Activated T-helper 1 cell treated with anti-CD3 and anti-CD28 coated beads, Interleukin-12 subunit alpha, Interleukin-12 subunit beta, Interleukin-2, Interleukin-4 antibody, amounts not matched to agents 30 ng/mL and 10 ng/mL and 1 ng/mL, durations not matched to agents 14 hours and 24 hours and 36 hours (primary cell): ENCODE measurements around the gene SSH3. TPM values are rescaled to one million over a fixed set of nuclear protein-coding genes. Genes with fewer than 3 reads are reported as not detected.
A peak's percentile ranks its signal among the peaks of the same experiment; 100 is the strongest.

Source experiments
- DNase-seq: peaks from one replicate; pipeline ENCODE4 v3.0.0; 2021; ENCODE audit warnings: low spot score
- H3K27ac Mint-ChIP-seq: one replicate; pipeline ENCODE4 v1.8.0; 2021; ENCODE audit warnings: mild to moderate bottlenecking, mixed read lengths
- H3K27me3 Mint-ChIP-seq: one replicate; pipeline ENCODE4 v1.8.0; 2022; ENCODE audit warnings: mild to moderate bottlenecking, moderate library complexity, mixed read lengths; ENCODE audit not compliant: insufficient read depth
- H3K36me3 Mint-ChIP-seq: one replicate; pipeline ENCODE4 v1.8.0; 2021; ENCODE audit warnings: low read depth, mixed read lengths
- H3K4me1 Mint-ChIP-seq: one replicate; pipeline ENCODE4 v1.8.0; 2021; ENCODE audit warnings: low read depth, mixed read lengths
- H3K4me3 Mint-ChIP-seq: one replicate; pipeline ENCODE4 v1.8.0; 2021; ENCODE audit warnings: mild to moderate bottlenecking, moderate library complexity, mixed read lengths
- H3K9me3 Mint-ChIP-seq: one replicate; pipeline ENCODE4 v1.8.0; 2021; ENCODE audit warnings: mixed read lengths
- intact Hi-C: fragments of 100-400 bp; cut with micrococcal nuclease; formaldehyde crosslinking; loops from one replicate; pipeline ENCODE4 v1.15.1; 2024
- total RNA-seq: library from RNA; stranded (reverse); gene quantifications from 2 replicates; pipeline ENCODE4 v1.2.3, GENCODE V29; 2022

The SSH3 gene
- total RNA-seq, 1 donor from 2014 or later = 9.4 TPM

GRCh38 chr11:67285541-67286498 is 17.5 kb upstream of the SSH3 start:
- peaks cover 26% of the 10 kb centered on the region for H3K36me3 Mint-ChIP-seq
- intact Hi-C loops = loop anchor here (5.0 kb wide), 1 partner anchor 221 kb away; the partner anchor contains the start of genes CDK2AP2 and PITPNM1
- no peak for DNase-seq
- peak overlapping the region; percentile 97 for H3K27ac Mint-ChIP-seq
- no peak overlapping the region for H3K4me3 Mint-ChIP-seq
- peaks cover 28% of the 10 kb centered on the region for H3K4me1 Mint-ChIP-seq
- no peaks in the 10 kb centered on the region for H3K9me3 Mint-ChIP-seq
- peaks cover 2% of the 10 kb centered on the region for H3K27me3 Mint-ChIP-seq

GRCh38 chr11:67286621-67287333 is 16.6 kb upstream of the SSH3 start:
- Mint-ChIP-seq H3K9me3 (no peaks in the 10 kb centered on the region), H3K4me3 (peak overlapping the region; percentile 77), H3K27ac (peak overlapping the region; percentile 97), H3K36me3 (peaks cover 28% of the 10 kb centered on the region), H3K27me3 (peaks cover 2% of the 10 kb centered on the region), H3K4me1 (peaks cover 28% of the 10 kb centered on the region)
- intact Hi-C loops = loop anchor here (5.0 kb wide), 1 partner anchor 221 kb away; the partner anchor contains the start of genes CDK2AP2 and PITPNM1
- no peak for DNase-seq

DNA sequence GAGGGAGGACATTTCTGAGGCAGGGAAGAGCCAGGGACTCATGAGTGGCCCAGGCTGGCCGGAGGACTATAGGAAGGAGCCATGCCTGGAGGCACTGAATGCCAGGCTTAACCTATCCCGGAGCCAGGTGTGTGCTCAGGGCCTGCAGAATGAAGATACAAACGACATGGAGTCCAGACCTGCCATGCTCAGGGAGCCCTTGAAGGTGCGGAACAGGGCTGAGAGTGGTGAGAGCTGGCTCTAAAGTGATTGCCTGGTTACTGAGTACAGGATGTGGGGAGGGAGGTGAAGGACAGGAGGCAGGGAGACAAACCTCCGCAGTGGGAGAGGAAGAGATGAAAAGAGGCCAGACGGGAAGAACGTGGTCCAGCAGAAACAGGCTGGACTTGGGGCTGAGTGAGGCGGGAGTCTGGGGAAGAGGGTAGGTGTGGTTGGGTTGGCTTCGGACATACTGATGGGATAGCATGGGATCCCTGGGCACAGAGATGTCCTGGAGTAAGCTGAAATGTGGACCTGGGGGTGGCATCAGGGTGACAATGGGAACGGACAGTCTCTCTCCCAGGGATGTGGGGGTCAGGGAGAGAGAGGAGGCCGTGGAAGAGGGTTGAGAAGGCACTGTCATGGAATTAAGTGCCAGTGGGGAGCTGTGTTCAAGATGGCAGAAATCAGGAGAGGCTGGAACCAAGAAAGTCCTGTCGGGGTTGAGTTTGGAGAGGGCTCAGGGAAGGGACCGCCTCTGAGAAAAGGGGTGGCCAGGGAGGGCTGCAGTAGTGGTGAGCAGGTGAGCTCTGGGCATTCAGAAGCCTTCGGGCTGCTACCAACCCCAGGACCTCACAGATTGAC is 15.8 kb upstream of the SSH3 start:
- peaks cover 28% of the 10 kb centered on the region for H3K4me1 Mint-ChIP-seq
- peak overlapping the region; percentile 97 for H3K27ac Mint-ChIP-seq

GRCh38 chr11:67288198-67288451 is 15.2 kb upstream of the SSH3 start:
- Mint-ChIP-seq H3K4me1 (peaks cover 32% of the 10 kb centered on the region), H3K4me3 (peak overlapping the region; percentile 77), H3K36me3 (peaks cover 31% of the 10 kb centered on the region), H3K27ac (peak overlapping the region; percentile 97), H3K27me3 (peaks cover 2% of the 10 kb centered on the region), H3K9me3 (no peaks in the 10 kb centered on the region)
- DNase-seq = no peak
- intact Hi-C loops = loop anchor here (1.0 to 5.0 kb wide), 7 partner anchors 11 to 219 kb away; partner anchors contain the start of genes CDK2AP2, PITPNM1 and SSH3

More for the DNA sequence above, 15.8 kb upstream of the SSH3 start:
- H3K27me3 Mint-ChIP-seq = peaks cover 2% of the 10 kb centered on the region
- H3K9me3 Mint-ChIP-seq = no peaks in the 10 kb centered on the region
- peaks cover 26% of the 10 kb centered on the region for H3K36me3 Mint-ChIP-seq
- no peak for DNase-seq
- intact Hi-C loops = loop anchor here (1.0 to 5.0 kb wide), 7 partner anchors 10 to 220 kb away; partner anchors contain the start of genes CDK2AP2, PITPNM1 and SSH3
- H3K4me3 Mint-ChIP-seq = peak overlapping the region; percentile 77

DNA sequence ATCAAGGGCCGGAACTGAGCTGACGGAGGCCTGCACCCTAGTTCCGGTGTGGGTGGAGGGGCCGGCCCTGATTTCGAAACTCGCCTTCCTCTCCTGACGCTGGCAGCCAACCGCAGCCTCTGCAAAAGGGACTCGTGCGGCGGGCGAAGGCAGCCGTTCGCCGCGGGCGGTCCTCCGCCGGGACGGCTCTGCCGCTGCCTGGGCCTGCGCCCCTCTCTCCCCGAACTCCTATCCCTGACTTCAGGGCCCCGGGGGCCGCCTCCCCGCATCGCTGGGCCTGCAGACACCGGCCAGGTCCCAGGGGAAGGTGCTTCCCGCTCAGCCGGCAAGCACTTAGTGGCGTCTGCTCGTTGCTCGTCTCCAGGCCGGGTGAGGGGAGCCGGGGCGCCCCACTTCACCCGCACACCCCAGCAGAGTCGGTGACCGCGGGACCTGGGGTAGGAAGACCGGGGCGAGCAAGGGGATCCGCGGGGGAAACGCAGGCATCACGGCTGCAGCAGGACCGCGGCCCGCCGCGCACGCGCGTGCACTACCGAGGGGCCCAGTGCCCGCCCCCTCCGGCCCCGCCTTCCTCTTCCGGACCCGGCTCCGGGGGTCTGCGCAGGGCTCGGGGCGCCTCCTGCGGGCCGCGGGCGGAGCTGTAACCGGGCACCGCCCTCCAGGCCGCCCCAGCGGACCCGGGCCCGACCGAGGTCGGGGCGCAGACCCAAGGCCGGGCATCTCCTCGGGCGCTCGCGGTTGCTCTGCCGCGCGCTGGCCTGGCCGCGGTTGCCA is 14.7 kb upstream of the SSH3 start:
- intact Hi-C loops = loop anchor here (1.0 to 5.0 kb wide), 7 partner anchors 11 to 219 kb away; partner anchors contain the start of genes CDK2AP2, PITPNM1 and SSH3
- DNase-seq = peak; percentile 88
- peaks cover 2% of the 10 kb centered on the region for H3K27me3 Mint-ChIP-seq
- H3K27ac Mint-ChIP-seq = peak overlapping the region; percentile 97
- H3K4me3 Mint-ChIP-seq = peak overlapping the region; percentile 77
- peaks cover 31% of the 10 kb centered on the region for H3K36me3 Mint-ChIP-seq
- peaks cover 36% of the 10 kb centered on the region for H3K4me1 Mint-ChIP-seq
- H3K9me3 Mint-ChIP-seq = no peaks in the 10 kb centered on the region

DNA sequence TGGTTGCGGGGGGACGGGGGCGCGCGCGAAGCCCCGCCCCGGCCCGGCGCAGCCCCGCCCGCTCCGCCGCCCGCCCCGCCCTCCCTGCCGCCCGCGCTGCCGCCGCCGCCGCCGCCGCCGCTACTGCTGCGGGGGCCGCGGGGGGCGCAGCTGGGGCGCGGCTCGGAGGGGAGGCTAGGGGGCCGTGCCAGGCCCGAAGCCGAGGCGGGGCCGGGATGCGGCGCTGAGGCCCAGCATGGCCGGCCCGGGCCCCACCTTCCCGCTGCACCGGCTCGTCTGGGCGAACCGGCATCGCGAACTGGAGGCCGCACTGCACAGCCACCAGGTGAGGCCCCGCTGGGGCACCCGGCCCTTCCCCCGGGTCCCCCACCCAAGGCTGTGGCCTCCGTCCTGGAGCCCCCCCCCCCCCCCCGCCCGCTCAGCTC is 14.1 kb upstream of the SSH3 start, which contains the start of gene ANKRD13D:
ANKRD13D (plus strand) TSS at position 78 of the 425 bp plus-strand sequence; CDS start at position 236, 158 bp downstream.
- intact Hi-C loops = loop anchor here (2.0 to 5.0 kb wide), 3 partner anchors 14 to 218 kb away; partner anchors contain the start of genes CDK2AP2, PITPNM1 and SSH3
- peak within 1 kb of the TSS; percentile 97 for H3K27ac Mint-ChIP-seq
- H3K27me3 Mint-ChIP-seq = peaks cover 2% of the 10 kb centered on the region
- peaks cover 42% of the 10 kb centered on the region for H3K4me1 Mint-ChIP-seq
- no peak for DNase-seq
- H3K36me3 Mint-ChIP-seq = peaks cover 33% of the 10 kb centered on the region
- no peaks in the 10 kb centered on the region for H3K9me3 Mint-ChIP-seq
- H3K4me3 Mint-ChIP-seq = peak within 1 kb of the TSS; percentile 90

- H3K27me3 Mint-ChIP-seq = peaks cover 2% of the 10 kb centered on the region
- intact Hi-C loops = loop anchor here (2.0 to 5.0 kb wide), 3 partner anchors 13 to 217 kb away; partner anchors contain the start of genes CDK2AP2, PITPNM1 and SSH3
- H3K9me3 Mint-ChIP-seq = no peaks in the 10 kb centered on the region
- H3K4me3 Mint-ChIP-seq = peak overlapping the region; percentile 90
- peaks cover 42% of the 10 kb centered on the region for H3K4me1 Mint-ChIP-seq
- no peak for DNase-seq
- peak overlapping the region; percentile 89 for H3K27ac Mint-ChIP-seq
- peaks cover 34% of the 10 kb centered on the region for H3K36me3 Mint-ChIP-seq
These were observed 13.5 kb upstream of the SSH3 start for GRCh38 chr11:67289651-67290479.

- no peak overlapping the region for H3K27ac Mint-ChIP-seq
- H3K4me1 Mint-ChIP-seq = peaks cover 42% of the 10 kb centered on the region
- peaks cover 2% of the 10 kb centered on the region for H3K27me3 Mint-ChIP-seq
- intact Hi-C loops = no loop called here
- H3K9me3 Mint-ChIP-seq = peaks cover 2% of the 10 kb centered on the region
- peak overlapping the region; percentile 90 for H3K4me3 Mint-ChIP-seq
- H3K36me3 Mint-ChIP-seq = peaks cover 38% of the 10 kb centered on the region
- no peak for DNase-seq
These were observed 12.5 kb upstream of the SSH3 start for GRCh38 chr11:67290801-67291200.

GRCh38 chr11:67291481-67292381 is 11.6 kb upstream of the SSH3 start:
- H3K9me3 Mint-ChIP-seq = peaks cover 11% of the 10 kb centered on the region
- intact Hi-C loops = no loop called here
- DNase-seq = no peak
- peaks cover 45% of the 10 kb centered on the region for H3K36me3 Mint-ChIP-seq
- peak overlapping the region; percentile 27 for H3K4me3 Mint-ChIP-seq
- peaks cover 43% of the 10 kb centered on the region for H3K4me1 Mint-ChIP-seq
- peaks cover 2% of the 10 kb centered on the region for H3K27me3 Mint-ChIP-seq
- H3K27ac Mint-ChIP-seq = peak overlapping the region; percentile 50

- Mint-ChIP-seq H3K4me1 (peaks cover 38% of the 10 kb centered on the region), H3K9me3 (peaks cover 15% of the 10 kb centered on the region), H3K4me3 (peak overlapping the region; percentile 43), H3K27ac (peak overlapping the region; percentile 50), H3K27me3 (peaks cover 2% of the 10 kb centered on the region), H3K36me3 (peaks cover 41% of the 10 kb centered on the region)
- DNase-seq = no peak
- intact Hi-C loops = loop anchor here (1.0 kb wide), 1 partner anchor 11 kb away; the partner anchor contains the start of gene SSH3
These were observed 10.7 kb upstream of the SSH3 start for GRCh38 chr11:67292671-67293070.
